Lung (tissue), 12 donors: ENCODE results near the gene IGLL5. TPM values are rescaled to one million over a fixed set of nuclear protein-coding genes. Genes with fewer than 3 reads are reported as not detected.

Source experiments
- ATAC-seq: fragments of 200-7000 bp; cut with Tn5 transposase; one replicate; pipeline ENCODE4 v1.9.1; 2020; ENCODE audit warnings: moderate number of reproducible peaks; ENCODE audit not compliant: insufficient read depth, low FRiP score
- DNase-seq, 3 donors: peaks; one replicate each; pipeline ENCODE4 v3.0.0-alpha.2; 2013 to 2017
- H3K27ac ChIP-seq, 2 donors: one replicate each; pipeline ENCODE4 v1.5.1; 2013; ENCODE audit warnings: mild to moderate bottlenecking in 2 of 2, moderate library complexity in 2 of 2, control low read depth in 1 of 2, inconsistent platforms in 1 of 2, low read depth in 1 of 2, low read length in 1 of 2
- H3K27me3 ChIP-seq, 3 donors: one replicate each; pipeline ENCODE4 v1.5.1; 2013; ENCODE audit warnings: low read length in 2 of 3; ENCODE audit not compliant: control insufficient read depth in 3 of 3, insufficient read depth in 3 of 3
- H3K36me3 ChIP-seq, 4 donors: one replicate each; pipeline ENCODE4 v1.5.1; 2013; ENCODE audit warnings: low read length in 4 of 4, mild to moderate bottlenecking in 1 of 4, moderate library complexity in 1 of 4; ENCODE audit not compliant: control insufficient read depth in 4 of 4, insufficient read depth in 4 of 4
- H3K4me1 ChIP-seq, 5 donors: one replicate each; pipeline ENCODE4 v1.5.1; 2013; ENCODE audit warnings: low read length in 5 of 5, mild to moderate bottlenecking in 2 of 5, moderate library complexity in 1 of 5; ENCODE audit not compliant: control insufficient read depth in 5 of 5, insufficient read depth in 5 of 5
- H3K4me3 ChIP-seq: one replicate; pipeline ENCODE4 v1.5.1; 2013; ENCODE audit warnings: mild to moderate bottlenecking, control low read depth, moderate library complexity
- H3K9ac ChIP-seq, 2 donors: one replicate each; pipeline ENCODE4 v1.5.1; 2013; ENCODE audit warnings: low read length in 2 of 2, control low read depth in 1 of 2; ENCODE audit not compliant: insufficient read depth in 1 of 2
- H3K9me3 ChIP-seq, 4 donors: one replicate each; pipeline ENCODE4 v1.5.1; 2013; ENCODE audit warnings: low read length in 3 of 4, mild to moderate bottlenecking in 1 of 4, moderate library complexity in 1 of 4; ENCODE audit not compliant: control insufficient read depth in 4 of 4, insufficient read depth in 3 of 4
- CTCF ChIP-seq: IDR thresholded peaks from 2 replicates; pipeline ENCODE4 v1.5.1; 2012; ENCODE audit warnings: mild to moderate bottlenecking; ENCODE audit errors: control extremely low read depth, extremely low read depth
- WGBS, 2 donors: extraction: QIAGEN DNeasy Blood & Tissue Kit; methylation state at CpG; one replicate each; pipeline ENCODE4 v1.1.7; 2013; 5-methylcytosine and 5-hydroxymethylcytosine counted together
- polyA plus RNA-seq, 2 donors: library from polyadenylated mRNA; stranded (reverse); fragments of 200-250 nt; gene quantifications; one replicate each; pipeline ENCODE4 v1.2.1, GENCODE V29; 2013
- total RNA-seq, 2 donors: library from RNA; depleted of rRNA in 1 of 2; stranded (reverse); fragments of >200 nt in 1 of 2; gene quantifications; one replicate each; pipeline ENCODE4 v1.2.1, GENCODE V29; 2014 to 2021
- donor health status: control.
- donor health status: control.
- donor health status: Bipolar disorder and iron deficiency.
- donor health status: healthy.
- donor health status: DM: yes; HTN: yes; CAD: no.

Gene IGLL5
- total and polyA plus RNA-seq, 4 donors: 5.4 to 21.5 (median 11.3) TPM

DNA sequence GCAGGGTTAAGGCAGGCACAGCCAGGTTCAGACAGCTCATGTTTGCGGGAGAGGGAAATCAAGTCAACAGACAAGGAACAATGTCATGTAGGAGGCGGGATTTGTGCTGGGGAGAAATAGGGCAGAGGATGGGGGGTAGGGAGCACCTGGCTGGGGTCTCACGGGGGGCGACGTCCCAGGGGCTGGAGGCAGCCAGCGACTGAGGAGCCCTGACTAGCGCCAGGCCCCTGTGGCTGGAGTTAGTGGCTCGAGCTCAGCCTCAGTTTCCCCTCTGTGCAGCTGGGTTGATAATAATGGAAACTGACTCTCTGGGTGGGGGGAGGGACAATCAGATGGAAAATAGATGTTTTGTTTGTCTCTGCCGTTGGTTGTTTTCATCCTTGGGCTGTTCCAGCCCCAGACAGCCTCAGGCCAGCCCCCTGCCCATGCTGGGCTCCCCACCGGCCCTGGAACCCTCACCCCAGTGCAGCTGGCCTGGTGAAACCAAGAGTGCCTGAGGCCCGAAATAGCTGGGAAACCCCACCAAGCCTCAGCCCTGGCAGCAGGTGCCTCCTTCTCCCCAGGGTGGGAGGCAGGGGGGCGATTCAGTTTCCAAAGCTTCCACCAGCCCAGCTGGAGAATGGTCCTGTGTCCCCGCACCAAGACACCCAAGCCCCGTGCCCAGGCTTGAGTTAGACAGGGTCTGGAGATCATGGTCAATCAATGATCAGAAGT lies 44.1 kb downstream of the IGLL5 start:
- no peak for DNase-seq
- H3K9ac ChIP-seq: no peak overlapping the region
- H3K4me1 ChIP-seq: no peaks in the 10 kb centered on the region
- H3K27me3 ChIP-seq: no peaks in the 10 kb centered on the region
- H3K36me3 ChIP-seq: no peaks in the 10 kb centered on the region
- no peak for ATAC-seq
- no peak overlapping the region for H3K4me3 ChIP-seq
- H3K27ac ChIP-seq: no peak overlapping the region
- 87 to 91% methylated on average over 14 of the region's 14 CpGs for WGBS, 2 donors
- no peak for TF ChIP-seq CTCF
- no peaks in the 10 kb centered on the region for H3K9me3 ChIP-seq

DNA sequence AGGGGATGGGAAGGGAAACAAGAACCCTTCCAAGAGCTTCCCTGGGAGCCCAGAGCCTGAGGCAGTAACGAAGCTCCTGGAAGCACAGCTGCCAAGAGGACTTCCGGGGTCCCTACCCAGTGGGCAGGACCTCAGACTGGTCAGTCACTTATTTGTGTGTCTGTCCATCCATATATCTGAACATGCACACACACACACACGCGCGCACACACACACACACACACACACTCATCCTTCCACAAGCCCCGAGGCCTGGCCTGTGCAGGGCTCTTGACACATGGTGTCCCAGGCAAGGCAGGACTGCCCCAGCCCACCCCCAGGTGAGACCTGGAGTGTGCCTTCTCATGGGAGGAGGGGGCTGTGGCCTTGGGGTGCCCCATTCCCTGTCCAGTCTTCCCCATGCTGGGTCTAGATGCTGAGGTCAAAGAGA lies 44.9 kb downstream of the IGLL5 start:
- no peak for TF ChIP-seq CTCF
- no peaks in the 10 kb centered on the region for H3K4me1 ChIP-seq
- no peak for ATAC-seq
- H3K4me3 ChIP-seq: no peak overlapping the region
- DNase-seq: no peak
- WGBS, 2 donors: 67 to 80% methylated on average over 6 of the region's 6 CpGs
- H3K9ac ChIP-seq: no peak overlapping the region
- H3K36me3 ChIP-seq: no peaks in the 10 kb centered on the region
- no peaks in the 10 kb centered on the region for H3K27me3 ChIP-seq
- H3K27ac ChIP-seq: no peak overlapping the region
- H3K9me3 ChIP-seq: no peaks in the 10 kb centered on the region

DNA sequence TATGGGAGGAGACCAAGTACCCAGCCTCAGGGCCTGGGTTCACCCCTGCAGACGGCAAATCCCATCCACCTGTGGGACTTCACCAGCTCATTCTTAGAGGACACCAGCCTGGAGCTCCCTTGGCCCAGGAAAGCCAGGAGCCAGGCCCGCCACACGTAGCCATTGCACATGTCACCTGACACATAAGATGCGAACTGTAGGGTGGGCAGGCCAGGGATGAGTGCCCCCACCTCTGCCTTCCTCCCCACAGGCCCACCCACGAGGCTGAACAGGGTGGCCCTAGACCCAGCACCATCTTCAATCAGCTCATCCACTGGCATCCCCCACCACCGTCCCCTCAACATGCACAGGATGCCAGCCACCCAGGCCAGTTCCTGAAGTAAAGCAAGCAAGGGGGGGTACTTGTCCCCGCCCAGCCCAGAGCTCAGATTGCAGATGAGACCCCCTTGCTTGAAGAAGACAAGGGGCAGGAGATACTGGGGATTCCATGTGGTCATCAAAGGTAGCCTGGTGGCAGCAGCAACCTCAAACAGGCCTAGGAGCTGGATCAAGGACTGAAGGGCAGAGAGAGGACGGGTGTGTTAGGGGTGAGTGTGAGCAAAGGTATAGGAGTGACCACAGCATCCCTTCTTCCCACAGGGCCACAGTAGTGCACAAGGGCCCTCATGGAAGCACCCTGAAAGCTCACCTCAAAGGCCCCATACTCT lies 45.6 kb downstream of the IGLL5 start:
- H3K4me3 ChIP-seq: no peak overlapping the region
- DNase-seq: no peak
- WGBS, 2 donors: 91 to 94% methylated on average over 8 of the region's 8 CpGs

More for the DNA sequence above, 45.6 kb downstream of the IGLL5 start:
- Histone ChIP-seq H3K36me3 (no peaks in the 10 kb centered on the region), H3K4me1 (no peaks in the 10 kb centered on the region), H3K27me3 (no peaks in the 10 kb centered on the region), H3K9me3 (no peaks in the 10 kb centered on the region), H3K9ac (no peak overlapping the region), H3K27ac (no peak overlapping the region)
- no peak for TF ChIP-seq CTCF
- no peak for ATAC-seq
